Left lung (tissue), 10 donors: ENCODE results near the gene JAZF1. TPM values are rescaled to one million over a fixed set of nuclear protein-coding genes. Genes with fewer than 3 reads are reported as not detected.
A peak's percentile ranks its signal among the peaks of the same experiment; 100 is the strongest.

Source experiments
- ATAC-seq: fragments of 200-7000 bp; cut with Tn5 transposase; one replicate; pipeline ENCODE4 v1.9.1; 2020; ENCODE audit warnings: moderate library complexity
- DNase-seq, 4 donors: peaks; one replicate each; pipeline ENCODE4 v3.0.0-alpha.2; 2013 to 2020
- H3K27ac ChIP-seq, 2 donors: fragments of 200-600 bp; sonication (generic) in 1 of 2; one replicate each; pipeline versions ENCODE4 v1.5.0 to v1.8.0; 2020 to 2021
- H3K27me3 ChIP-seq, 2 donors: fragments of 200-600 bp; sonication (generic) in 1 of 2; one replicate each; pipeline versions ENCODE4 v1.5.0 to v1.8.0; 2020 to 2021
- H3K36me3 ChIP-seq, 2 donors: fragments of 200-600 bp; sonication (generic) in 1 of 2; one replicate each; pipeline versions ENCODE4 v1.5.0 to v1.8.0; 2020 to 2021
- H3K4me1 ChIP-seq, 2 donors: fragments of 200-600 bp; one replicate each; pipeline ENCODE4 v1.8.0; 2021
- H3K4me3 ChIP-seq, 2 donors: fragments of 200-600 bp; sonication (generic) in 1 of 2; one replicate each; pipeline versions ENCODE4 v1.5.0 to v1.8.0; 2020 to 2021; ENCODE audit warnings: mild to moderate bottlenecking in 1 of 2
- H3K9me3 ChIP-seq, 2 donors: fragments of 200-600 bp; sonication (generic) in 1 of 2; one replicate each; pipeline versions ENCODE4 v1.5.0 to v1.8.0; 2020 to 2021
- CTCF ChIP-seq, 2 donors: fragments of 200-600 bp; sonication (generic) in 1 of 2; IDR thresholded peaks; one replicate each; pipeline versions ENCODE4 v1.5.0 to v1.8.0; 2021; ENCODE audit warnings: antibody characterized with exemption in 2 of 2
- intact Hi-C, 2 donors: fragments of 100-400 bp; cut with DNase I; formaldehyde crosslinking; loops; one replicate each; pipeline versions ENCODE4 v1.11.2 to v1.14.2; 2022
- polyA plus RNA-seq, 6 donors: library from polyadenylated mRNA; unstranded; fragments of 120-200 nt; gene quantifications; one replicate each; pipeline ENCODE4 v1.2.1, GENCODE V29; 2013; ENCODE audit not compliant: insufficient read length in 6 of 6
- total RNA-seq, 2 donors: library from RNA; stranded (reverse); fragmentation: NEBNext Ultra II Directional; extraction: Animal tissue kit (Norgen Biotek cat#: 25700); gene quantifications; one replicate each; pipeline ENCODE4 v1.2.1, GENCODE V29; 2021
- donor health status: DM: no; HTN: yes; CAD: no.
- donor health status: DM: no; HTN: no; CAD: no.

JAZF1 gene
- total and polyA plus RNA-seq, 8 donors = 11.1 to 18.2 (median 13.8) TPM

GRCh38 chr7:28078036-28078901, 102.3 kb downstream of the JAZF1 start:
- Histone ChIP-seq H3K4me1 (peaks cover under 1 to 49% of the 10 kb centered on the region in 2 donors), H3K9me3 (no peaks in the 10 kb centered on the region), H3K4me3 (no peak overlapping the region), H3K27me3 (no peaks in the 10 kb centered on the region), H3K36me3 (no peaks in the 10 kb centered on the region), H3K27ac (no peak overlapping the region)
- ATAC-seq = peak; percentile 89
- intact Hi-C loops = no loop called here
- TF ChIP-seq CTCF (IDR thresholded peaks at IDR 0.05) = peak; percentile 85 to 95
- DNase-seq = peak in 1 of 4 donors; percentile 52

GRCh38 chr7:28077616-28078015, 103.0 kb downstream of the JAZF1 start:
- Histone ChIP-seq H3K4me1 (peaks cover 0 to 43% of the 10 kb centered on the region in 2 donors), H3K27me3 (no peaks in the 10 kb centered on the region), H3K9me3 (no peaks in the 10 kb centered on the region), H3K27ac (no peak overlapping the region), H3K36me3 (no peaks in the 10 kb centered on the region), H3K4me3 (no peak overlapping the region)
- no peak for TF ChIP-seq CTCF (IDR thresholded peaks at IDR 0.05)
- no peak for DNase-seq
- intact Hi-C loops = no loop called here
- no peak for ATAC-seq

- peaks cover 0 to 33% of the 10 kb centered on the region in 2 donors for H3K4me1 ChIP-seq
- no peak overlapping the region for H3K27ac ChIP-seq
- no peak overlapping the region for H3K4me3 ChIP-seq
- H3K27me3 ChIP-seq = no peaks in the 10 kb centered on the region
- ATAC-seq (no peak), DNase-seq (no peak)
- TF ChIP-seq CTCF (IDR thresholded peaks at IDR 0.05) = no peak
- no peaks in the 10 kb centered on the region for H3K36me3 ChIP-seq
- H3K9me3 ChIP-seq = no peaks in the 10 kb centered on the region
- intact Hi-C loops = no loop called here
These were observed 104.0 kb downstream of the JAZF1 start for GRCh38 chr7:28076423-28077200.

GRCh38 chr7:28075674-28076358, 104.8 kb downstream of the JAZF1 start:
- no peaks in the 10 kb centered on the region for H3K27me3 ChIP-seq
- H3K36me3 ChIP-seq = no peaks in the 10 kb centered on the region
- no peak overlapping the region for H3K27ac ChIP-seq
- ATAC-seq (no peak), DNase-seq (no peak)
- no peaks in the 10 kb centered on the region for H3K9me3 ChIP-seq
- no peak overlapping the region for H3K4me3 ChIP-seq
- intact Hi-C loops = no loop called here
- peaks cover 0 to 25% of the 10 kb centered on the region in 2 donors for H3K4me1 ChIP-seq
- no peak for TF ChIP-seq CTCF (IDR thresholded peaks at IDR 0.05)
